Measurements from ENCODE around the gene CST1.
"Not testable (repeated sequence)": the region's sequence is repeated elsewhere in the genome, so short reads cannot be mapped to it uniquely, and the experiment has no call there.

DNA sequence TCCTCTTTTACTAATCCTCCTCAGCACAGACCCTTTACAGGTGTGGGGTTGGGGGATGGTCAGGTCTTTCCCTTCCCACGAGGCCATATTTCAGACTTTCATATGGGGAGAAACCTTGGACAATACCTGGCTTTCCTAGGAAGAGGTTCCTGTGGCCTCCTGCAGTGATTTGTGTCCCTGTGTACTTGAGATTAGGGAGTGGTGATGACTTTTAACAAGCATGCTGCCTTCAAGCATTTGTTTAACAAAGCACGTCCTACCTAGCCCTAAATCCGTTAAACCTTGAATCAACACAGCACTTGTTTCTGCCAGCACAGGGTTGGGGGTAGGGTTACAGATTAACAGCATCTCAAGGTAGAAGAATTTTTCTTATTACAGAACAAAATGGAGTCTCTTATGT is 6.1 kb upstream of the CST1 start:
- TF ChIP-seq, protein P1, sequence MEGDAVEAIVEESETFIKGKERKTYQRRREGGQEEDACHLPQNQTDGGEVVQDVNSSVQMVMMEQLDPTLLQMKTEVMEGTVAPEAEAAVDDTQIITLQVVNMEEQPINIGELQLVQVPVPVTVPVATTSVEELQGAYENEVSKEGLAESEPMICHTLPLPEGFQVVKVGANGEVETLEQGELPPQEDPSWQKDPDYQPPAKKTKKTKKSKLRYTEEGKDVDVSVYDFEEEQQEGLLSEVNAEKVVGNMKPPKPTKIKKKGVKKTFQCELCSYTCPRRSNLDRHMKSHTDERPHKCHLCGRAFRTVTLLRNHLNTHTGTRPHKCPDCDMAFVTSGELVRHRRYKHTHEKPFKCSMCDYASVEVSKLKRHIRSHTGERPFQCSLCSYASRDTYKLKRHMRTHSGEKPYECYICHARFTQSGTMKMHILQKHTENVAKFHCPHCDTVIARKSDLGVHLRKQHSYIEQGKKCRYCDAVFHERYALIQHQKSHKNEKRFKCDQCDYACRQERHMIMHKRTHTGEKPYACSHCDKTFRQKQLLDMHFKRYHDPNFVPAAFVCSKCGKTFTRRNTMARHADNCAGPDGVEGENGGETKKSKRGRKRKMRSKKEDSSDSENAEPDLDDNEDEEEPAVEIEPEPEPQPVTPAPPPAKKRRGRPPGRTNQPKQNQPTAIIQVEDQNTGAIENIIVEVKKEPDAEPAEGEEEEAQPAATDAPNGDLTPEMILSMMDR (conservative IDR thresholded peaks at IDR 0.05 in 1 of 2, IDR thresholded peaks at IDR 0.05 in 1 of 2; ENCODE audit: low read depth in 1 of 2, low read length in 2 of 2) = not testable (repeated sequence)
- TF ChIP-seq EZH2 (IDR thresholded peaks at IDR 0.05; ENCODE audit: low read length, missing control alignments) = not testable (repeated sequence)

Measured in fibroblast of lung (primary cell).